Raji (cell line): Measurements from ENCODE around the gene CDON.

ENCODE experiments used
- POLR2A ChIP-seq: IDR thresholded peaks from 2 replicates; pipeline ENCODE4 v1.6.1; 2011; ENCODE audit warnings: low read depth, low read length, control low read depth; ENCODE audit not compliant: insufficient read depth

CDON gene

GRCh38 chr11:126060757-126061171 lies 1.9 kb downstream of the CDON start:
- TF ChIP-seq POLR2A: no peak

- no peak for TF ChIP-seq POLR2A
These were observed 3.4 kb downstream of the CDON start for GRCh38 chr11:126059238-126059781.

- no peak for TF ChIP-seq POLR2A
These were observed 4.4 kb downstream of the CDON start for GRCh38 chr11:126058105-126058874.

- TF ChIP-seq POLR2A: no peak
These were observed 7.8 kb downstream of the CDON start for GRCh38 chr11:126054882-126055281.

- TF ChIP-seq POLR2A: no peak
These were observed 8.3 kb downstream of the CDON start for GRCh38 chr11:126054408-126054807.

GRCh38 chr11:126053415-126054286 lies 9.0 kb downstream of the CDON start:
- TF ChIP-seq POLR2A: no peak

GRCh38 chr11:126051117-126051516 lies 11.5 kb downstream of the CDON start:
- no peak for TF ChIP-seq POLR2A

- TF ChIP-seq POLR2A: no peak
These were observed 13.5 kb downstream of the CDON start for GRCh38 chr11:126049159-126049558.

GRCh38 chr11:126048197-126048596 lies 14.5 kb downstream of the CDON start:
- TF ChIP-seq POLR2A: no peak

GRCh38 chr11:126046570-126047195 lies 16.0 kb downstream of the CDON start:
- no peak for TF ChIP-seq POLR2A

- TF ChIP-seq POLR2A: no peak
These were observed 23.0 kb downstream of the CDON start for GRCh38 chr11:126039485-126040271.

- TF ChIP-seq POLR2A: no peak
These were observed 26.9 kb downstream of the CDON start for GRCh38 chr11:126035718-126036117.

- TF ChIP-seq POLR2A: no peak
These were observed 27.7 kb downstream of the CDON start for GRCh38 chr11:126034933-126035425.
